Kidney (tissue), 14 donors: ENCODE results near the gene CORO2A. TPM values are rescaled to one million over a fixed set of nuclear protein-coding genes. Genes with fewer than 3 reads are reported as not detected.

Source experiments
- DNase-seq, 5 donors: peaks; one replicate each; pipeline ENCODE4 v3.0.0-alpha.2; 2013 to 2020
- FAIRE-seq: peaks from 2 replicates; lab custom pipeline; 2012; peaks lifted over from hg19 to GRCh38; lab: Jason Lieb, UNC
- H3K27ac ChIP-seq, 2 donors: one replicate each; pipeline ENCODE4 v1.7.0; 2013; ENCODE audit warnings: low read depth in 2 of 2, low read length in 2 of 2, inconsistent platforms in 1 of 2
- H3K27me3 ChIP-seq: one replicate; pipeline ENCODE4 v1.7.1; 2013; ENCODE audit warnings: low read length, inconsistent platforms; ENCODE audit not compliant: control insufficient read depth, insufficient read depth
- H3K36me3 ChIP-seq, 3 donors: one replicate each; pipeline versions ENCODE4 v1.7.0 to v1.7.1; 2013; ENCODE audit warnings: low read length in 3 of 3, control low read depth in 1 of 3, inconsistent platforms in 1 of 3; ENCODE audit not compliant: insufficient read depth in 3 of 3, control insufficient read depth in 2 of 3
- H3K4me1 ChIP-seq, 3 donors: one replicate each; pipeline versions ENCODE4 v1.7.0 to v1.7.1; 2013; ENCODE audit warnings: low read length in 3 of 3, inconsistent platforms in 1 of 3, low read depth in 1 of 3; ENCODE audit not compliant: control insufficient read depth in 2 of 3, insufficient read depth in 2 of 3
- H3K4me3 ChIP-seq, 3 donors: one replicate each; pipeline versions ENCODE4 v1.7.0 to v1.8.1; 2013; ENCODE audit warnings: low read length in 3 of 3, control low read depth in 1 of 3, inconsistent platforms in 1 of 3
- H3K9ac ChIP-seq, 3 donors: one replicate each; pipeline versions ENCODE4 v1.7.0 to v1.7.1; 2013; ENCODE audit warnings: low read length in 3 of 3, control low read depth in 1 of 3, inconsistent platforms in 1 of 3
- H3K9me3 ChIP-seq, 3 donors: one replicate each; pipeline versions ENCODE4 v1.7.0 to v1.7.1; 2013; ENCODE audit warnings: low read length in 3 of 3, control low read depth in 1 of 3, inconsistent platforms in 1 of 3; ENCODE audit not compliant: control insufficient read depth in 2 of 3, insufficient read depth in 1 of 3
- intact Hi-C: fragments of 100-400 bp; cut with DNase I; formaldehyde crosslinking; loops from one replicate; pipeline ENCODE4 v1.11.1; 2022
- polyA plus RNA-seq: library from polyadenylated mRNA; stranded (reverse); fragments of 350-450 nt; fragmentation: Illumina TruSeq; extraction: RNeasy Lipid Tissue Mini Kit (QIAGEN cat#74804); gene quantifications from one replicate; pipeline ENCODE4 v1.2.3, GENCODE V29; 2014; ENCODE audit warnings: low read depth, low replicate concordance; ENCODE audit not compliant: insufficient read depth
- total RNA-seq: library from RNA; stranded (reverse); fragmentation: NEBNext Ultra II Directional; extraction: Animal tissue kit (Norgen Biotek cat#: 25700); gene quantifications from one replicate; pipeline ENCODE4 v1.2.1, GENCODE V29; 2021
- TF ChIP-seq, protein P1 (sequence below): IDR thresholded peaks from 3 replicates; pipeline ENCODE4 v1.5.1; 2012; ENCODE audit warnings: mild to moderate bottlenecking, moderate library complexity, borderline replicate concordance; ENCODE audit not compliant: insufficient read depth; ENCODE audit errors: extremely low read depth
- donor health status: control.
- donor health status: control.
- donor health status: control.
- donor health status: control.
- donor health status: control.
- donor health status: DM: yes; HTN: yes; CAD: no.
- donor health status: Normal renal cell carcinoma (clear cell type).

Gene CORO2A
- total and polyA plus RNA-seq, 2 donors from 2014 or later, result 0.90 to 5.3 TPM

GRCh38 chr9:98230304-98230703, 37.9 kb upstream of the CORO2A start:
- Histone ChIP-seq H3K27me3 (no peaks in the 10 kb centered on the region), H3K4me3 (no peak overlapping the region), H3K27ac (no peak overlapping the region), H3K9ac (no peak overlapping the region), H3K4me1 (no peaks in the 10 kb centered on the region), H3K36me3 (peaks cover 0 to 6% (median 0%) of the 10 kb centered on the region in 3 donors), H3K9me3 (no peaks in the 10 kb centered on the region)
- no peak for DNase-seq
- intact Hi-C loops, result no loop called here
- FAIRE-seq, result no peak
- TF ChIP-seq, protein P1, sequence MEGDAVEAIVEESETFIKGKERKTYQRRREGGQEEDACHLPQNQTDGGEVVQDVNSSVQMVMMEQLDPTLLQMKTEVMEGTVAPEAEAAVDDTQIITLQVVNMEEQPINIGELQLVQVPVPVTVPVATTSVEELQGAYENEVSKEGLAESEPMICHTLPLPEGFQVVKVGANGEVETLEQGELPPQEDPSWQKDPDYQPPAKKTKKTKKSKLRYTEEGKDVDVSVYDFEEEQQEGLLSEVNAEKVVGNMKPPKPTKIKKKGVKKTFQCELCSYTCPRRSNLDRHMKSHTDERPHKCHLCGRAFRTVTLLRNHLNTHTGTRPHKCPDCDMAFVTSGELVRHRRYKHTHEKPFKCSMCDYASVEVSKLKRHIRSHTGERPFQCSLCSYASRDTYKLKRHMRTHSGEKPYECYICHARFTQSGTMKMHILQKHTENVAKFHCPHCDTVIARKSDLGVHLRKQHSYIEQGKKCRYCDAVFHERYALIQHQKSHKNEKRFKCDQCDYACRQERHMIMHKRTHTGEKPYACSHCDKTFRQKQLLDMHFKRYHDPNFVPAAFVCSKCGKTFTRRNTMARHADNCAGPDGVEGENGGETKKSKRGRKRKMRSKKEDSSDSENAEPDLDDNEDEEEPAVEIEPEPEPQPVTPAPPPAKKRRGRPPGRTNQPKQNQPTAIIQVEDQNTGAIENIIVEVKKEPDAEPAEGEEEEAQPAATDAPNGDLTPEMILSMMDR, result no peak

DNA sequence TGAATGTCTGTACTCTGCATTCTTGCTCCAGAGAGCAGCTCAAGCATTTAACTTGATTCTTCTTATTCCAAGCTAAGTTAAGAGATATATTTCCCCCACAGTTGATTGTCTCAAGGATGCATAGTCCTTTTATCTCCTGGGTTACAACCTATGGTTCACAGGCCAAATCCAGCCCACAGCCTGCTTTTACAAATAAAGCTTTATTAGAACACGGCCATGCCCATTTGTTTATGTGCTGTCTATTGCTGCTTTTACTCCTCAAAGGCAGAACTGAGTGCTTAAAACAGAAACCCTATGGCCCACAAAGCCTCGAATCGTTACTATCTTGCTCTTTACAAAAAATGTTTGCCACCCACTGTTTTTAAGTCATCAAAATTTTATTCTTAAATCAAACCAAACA, 37.2 kb upstream of the CORO2A start:
- no peak overlapping the region for H3K4me3 ChIP-seq
- no peaks in the 10 kb centered on the region for H3K9me3 ChIP-seq
- peaks cover 0 to 6% (median 0%) of the 10 kb centered on the region in 3 donors for H3K36me3 ChIP-seq
- TF ChIP-seq, protein P1, result no peak
- no peaks in the 10 kb centered on the region for H3K27me3 ChIP-seq
- FAIRE-seq (no peak), DNase-seq (no peak)
- H3K9ac ChIP-seq, result no peak overlapping the region
- no peaks in the 10 kb centered on the region for H3K4me1 ChIP-seq
- intact Hi-C loops, result no loop called here
- no peak overlapping the region for H3K27ac ChIP-seq

- H3K9ac ChIP-seq, result no peak overlapping the region
- TF ChIP-seq, protein P1, result no peak
- H3K4me1 ChIP-seq, result no peaks in the 10 kb centered on the region
- intact Hi-C loops, result no loop called here
- no peak overlapping the region for H3K4me3 ChIP-seq
- H3K27me3 ChIP-seq, result no peaks in the 10 kb centered on the region
- no peaks in the 10 kb centered on the region for H3K9me3 ChIP-seq
- FAIRE-seq (no peak), DNase-seq (no peak)
- H3K36me3 ChIP-seq, result peaks cover 0 to 6% (median 0%) of the 10 kb centered on the region in 3 donors
- no peak overlapping the region for H3K27ac ChIP-seq
Observed at GRCh38 chr9:98229090-98229395, 36.6 kb upstream of the CORO2A start.
